ENCODE data around the gene FBXW12.
"Not testable (repeated sequence)": the region's sequence is repeated elsewhere in the genome, so short reads cannot be mapped to it uniquely, and the experiment has no call there.

The FBXW12 gene

DNA sequence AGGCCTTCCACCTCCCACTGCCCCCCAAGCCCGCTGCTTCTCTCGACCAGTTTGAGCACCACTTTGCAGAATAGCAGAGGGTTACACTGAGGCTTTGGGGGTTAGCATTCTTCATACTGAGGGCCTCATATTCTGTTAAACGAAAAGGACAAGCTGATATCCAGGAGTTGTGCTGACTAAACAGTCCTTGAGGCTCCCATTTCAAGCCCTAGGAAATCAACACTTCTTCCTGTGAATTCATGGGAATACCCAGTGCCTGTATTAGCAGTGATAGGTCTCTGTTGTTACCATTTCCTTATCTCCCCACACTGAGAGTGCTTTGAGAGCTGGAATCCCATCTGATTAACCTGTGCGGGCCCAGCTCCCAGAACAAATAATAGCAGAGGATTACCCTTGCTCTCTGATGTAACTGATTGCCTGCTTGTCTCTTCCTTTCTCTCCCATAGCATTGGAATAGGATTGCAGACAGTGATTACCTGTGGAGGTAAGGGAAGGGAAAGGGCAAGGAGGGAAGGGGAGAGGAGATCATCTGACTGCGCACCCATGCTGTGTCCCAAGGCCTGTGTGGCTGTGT lies 930 bp downstream of the FBXW12 start:
- no peak for DNase-seq (ENCODE audit: low spot score)

DNA sequence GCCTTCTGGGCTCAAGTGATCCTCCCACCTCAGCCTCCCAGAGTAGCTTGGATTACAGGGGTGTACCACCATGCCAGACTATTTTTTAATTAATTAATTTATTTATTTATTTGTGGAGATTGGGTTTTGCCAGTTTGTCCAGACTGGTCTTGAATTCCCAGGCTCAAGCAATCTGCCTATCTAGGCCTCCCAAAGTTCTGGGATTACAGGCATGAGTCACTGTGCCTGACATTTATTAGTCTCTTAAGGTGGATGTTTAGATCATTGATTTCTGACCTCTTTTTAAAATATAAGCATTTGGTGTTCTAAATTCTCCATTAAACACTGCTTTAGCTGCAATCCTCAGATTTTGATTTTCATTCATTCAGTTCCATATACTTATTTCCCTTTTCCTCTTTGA lies 15.6 kb downstream of the FBXW12 start:
- no peak for DNase-seq (ENCODE audit: low spot score)

DNA sequence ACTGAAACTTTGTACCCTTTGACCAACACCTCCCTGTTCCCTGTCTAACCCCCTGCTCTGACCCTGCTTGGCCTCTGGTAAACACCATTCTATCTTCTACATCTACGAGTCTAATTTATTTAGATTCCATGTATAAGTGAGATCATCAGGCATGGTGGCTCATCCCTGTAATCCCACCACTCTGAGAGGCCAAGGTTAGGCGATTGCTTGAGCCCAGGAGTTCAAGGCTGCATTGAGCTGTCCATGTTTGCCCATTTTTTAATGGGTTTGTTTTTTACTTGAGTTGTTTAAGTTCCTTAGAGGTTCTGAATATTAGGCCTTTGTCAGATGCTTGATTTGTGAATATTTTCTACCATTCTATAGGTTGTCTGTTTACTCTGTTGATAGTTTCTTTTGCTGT lies 16.9 kb downstream of the FBXW12 start:
- DNase-seq (ENCODE audit: low spot score) = no peak

DNA sequence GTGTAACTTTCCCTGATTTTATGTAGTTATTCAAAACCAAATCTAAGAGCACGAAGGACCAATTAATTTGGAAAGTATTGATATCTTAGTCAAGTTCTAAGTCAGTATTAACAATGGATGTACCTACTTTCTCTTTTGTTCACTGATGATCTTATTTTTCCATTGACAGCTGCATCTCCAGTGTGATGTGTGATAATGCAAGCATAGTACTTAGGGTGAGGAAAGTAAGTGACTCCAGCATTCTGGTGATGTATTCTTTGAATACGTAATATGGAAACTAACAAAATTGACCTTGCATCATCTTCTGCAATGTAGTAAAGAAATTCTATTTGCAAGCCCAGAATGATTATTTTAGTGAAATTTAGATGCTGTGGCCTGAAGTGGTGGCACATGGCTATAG lies 22.4 kb downstream of the FBXW12 start:
- no peak for DNase-seq (ENCODE audit: low spot score)

DNA sequence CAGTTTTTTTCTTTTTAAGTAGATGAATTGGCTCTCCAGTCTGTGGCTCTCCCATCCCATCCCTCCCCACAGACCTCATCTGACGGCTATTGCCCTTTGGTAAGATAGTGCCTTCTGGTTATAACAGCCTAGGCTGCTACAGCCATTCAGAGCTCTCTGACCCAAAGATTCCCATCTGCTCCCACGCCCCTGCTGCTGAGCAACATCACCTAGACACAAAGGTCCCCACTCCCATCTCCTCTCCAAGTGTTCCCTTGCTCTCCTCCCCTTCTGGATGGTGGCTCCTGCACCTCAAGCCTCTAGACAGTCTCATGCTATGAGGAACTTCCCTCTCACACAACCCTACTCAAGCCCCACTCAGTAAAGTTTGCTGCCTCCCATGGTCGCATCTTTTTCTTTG lies 23.7 kb downstream of the FBXW12 start:
- no peak for DNase-seq (ENCODE audit: low spot score)

DNA sequence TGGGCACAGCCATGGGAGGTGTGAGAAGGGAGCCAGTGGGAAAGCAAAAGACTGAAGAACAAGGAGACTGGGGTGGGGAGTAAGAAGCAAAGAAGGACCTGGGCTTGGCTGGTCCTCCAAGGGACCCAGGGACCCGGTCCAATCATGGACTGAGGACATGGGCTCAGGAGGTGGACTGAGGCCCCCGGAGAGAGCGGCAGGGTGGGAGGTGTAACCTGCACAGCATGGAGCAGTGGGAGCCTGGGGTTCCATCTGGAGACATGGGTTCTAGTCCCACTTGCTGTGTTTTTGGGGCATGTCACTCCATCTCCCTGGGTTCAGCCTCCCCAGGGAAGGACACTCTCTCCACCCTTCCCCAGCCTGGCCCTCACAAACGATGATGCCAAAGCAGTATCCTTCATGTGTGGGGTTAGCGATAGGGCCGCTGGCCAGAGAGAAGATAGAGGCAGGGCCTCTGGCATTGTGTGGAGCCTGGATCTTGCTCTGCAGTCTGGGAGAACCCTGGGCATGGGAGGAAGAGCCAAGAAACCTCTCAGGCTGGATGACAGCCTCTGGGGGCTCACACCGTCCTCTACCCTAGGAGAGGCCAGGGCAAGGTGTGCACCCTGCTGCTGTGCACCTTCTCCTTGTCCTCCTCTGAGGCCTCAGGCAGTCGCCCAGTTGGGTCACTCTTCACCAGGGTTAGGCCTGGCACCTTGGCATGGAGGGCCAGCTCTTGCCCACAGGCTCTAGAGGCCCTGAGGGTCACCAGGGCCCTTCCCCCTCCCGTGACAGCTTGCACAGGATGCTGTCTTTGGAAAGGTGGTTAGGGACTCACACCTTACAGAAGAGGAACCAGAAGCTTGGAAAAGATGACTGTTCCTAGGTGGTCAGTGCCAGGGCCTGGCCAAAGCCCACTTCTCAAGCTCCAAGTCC lies 26.0 kb downstream of the FBXW12 start:
- peak; percentile 7 for DNase-seq (ENCODE audit: low spot score)

DNA sequence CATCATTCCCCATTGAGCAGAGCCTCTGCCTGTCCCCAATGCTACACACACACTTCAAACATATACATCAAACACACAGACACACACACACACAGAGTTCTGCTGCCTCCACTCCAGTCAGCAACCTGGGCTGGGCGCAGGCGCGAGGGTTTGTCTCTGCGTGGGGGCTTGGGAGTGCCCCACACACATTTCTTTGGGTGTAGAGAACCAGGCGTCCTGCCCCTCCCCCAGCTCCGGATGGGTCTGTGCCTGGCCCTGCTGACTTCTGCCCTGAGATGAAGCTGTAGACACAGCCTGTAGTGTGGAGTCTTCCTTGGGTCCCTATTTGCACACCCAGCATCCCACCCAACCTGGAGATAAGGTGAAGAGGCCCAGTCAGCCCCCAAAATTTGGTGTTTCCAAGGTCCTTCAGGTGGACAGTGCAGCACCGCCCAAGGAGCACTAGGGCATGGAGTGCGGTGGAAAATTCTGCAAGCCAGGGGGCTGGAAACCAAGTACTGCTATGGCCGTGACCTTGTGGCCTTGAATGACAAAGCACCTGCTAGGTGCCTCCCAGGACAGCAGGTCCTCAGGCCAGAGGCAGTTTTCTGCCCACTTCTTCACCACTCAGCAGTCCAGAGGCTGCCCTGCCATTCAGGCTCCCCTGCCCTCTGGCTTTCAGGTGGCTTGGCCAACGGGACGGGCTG lies 26.8 kb downstream of the FBXW12 start:
- DNase-seq (ENCODE audit: low spot score) = no peak

DNA sequence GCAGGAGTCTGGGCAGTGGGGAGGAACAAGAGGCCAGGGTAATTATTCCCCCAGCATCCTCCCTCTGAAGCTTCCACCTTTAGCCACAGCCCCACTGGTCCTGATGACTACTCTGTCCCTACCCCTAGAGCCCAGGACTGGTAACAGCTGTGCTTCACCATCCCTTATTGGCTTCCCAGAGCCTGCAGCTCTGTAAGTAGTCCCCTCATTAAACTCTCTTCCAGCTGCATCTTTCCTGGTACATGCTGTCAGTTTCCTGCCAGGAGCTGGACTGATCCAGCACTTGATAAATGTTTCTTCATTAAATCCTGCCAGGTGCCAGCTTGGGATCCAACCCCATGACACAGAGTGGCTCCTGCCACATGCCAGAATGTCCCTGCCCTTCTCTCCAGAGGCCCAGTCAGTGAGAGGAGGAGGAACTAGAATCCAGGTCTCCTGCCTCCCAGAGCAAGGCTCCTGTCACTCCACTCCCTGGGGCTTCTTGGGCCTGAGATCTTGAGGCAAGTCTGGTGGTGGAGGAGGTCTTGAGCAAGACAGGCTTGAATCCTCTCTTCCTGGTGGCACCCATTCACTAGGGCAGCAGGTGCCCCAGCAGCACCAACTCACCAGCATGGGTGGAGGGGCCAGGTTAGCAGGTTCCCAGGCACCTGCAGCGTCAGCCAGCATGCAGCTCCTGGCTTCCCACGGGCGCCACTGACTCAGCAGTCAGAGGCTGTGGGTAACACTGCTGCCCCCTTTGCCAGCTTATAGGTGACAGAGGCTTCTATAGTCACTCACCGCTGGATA lies 27.6 kb downstream of the FBXW12 start:
- peak; percentile 5 for DNase-seq (ENCODE audit: low spot score)

DNA sequence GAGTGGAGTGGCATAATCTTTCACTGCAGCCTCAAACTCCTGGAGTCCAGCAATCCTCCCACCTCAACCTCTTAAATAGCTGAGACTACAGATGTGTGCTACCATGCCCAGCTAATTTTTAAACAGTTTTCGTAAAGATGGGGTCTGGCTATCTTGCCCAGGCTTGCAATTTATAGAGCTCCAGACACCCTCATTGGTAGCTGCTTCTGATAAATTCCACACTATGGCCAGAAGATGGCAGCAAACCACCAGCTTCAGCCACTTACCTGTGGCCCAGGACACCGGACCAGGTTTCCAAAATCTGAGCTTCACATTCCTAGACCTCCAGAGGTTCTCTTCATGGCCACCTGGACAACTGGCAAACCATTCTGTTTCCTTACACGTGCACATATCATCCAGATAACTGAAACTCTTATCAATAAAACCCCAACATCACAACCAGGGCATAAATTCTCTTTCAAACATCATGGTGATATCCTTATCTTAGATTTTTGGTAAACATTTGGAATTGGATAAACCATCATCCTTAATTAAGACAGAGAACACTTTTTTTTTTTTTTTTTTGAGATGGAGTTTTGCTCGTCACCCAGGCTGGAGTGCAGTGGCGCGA lies 28.9 kb downstream of the FBXW12 start:
- peak; percentile 73 for DNase-seq (ENCODE audit: low spot score)

DNA sequence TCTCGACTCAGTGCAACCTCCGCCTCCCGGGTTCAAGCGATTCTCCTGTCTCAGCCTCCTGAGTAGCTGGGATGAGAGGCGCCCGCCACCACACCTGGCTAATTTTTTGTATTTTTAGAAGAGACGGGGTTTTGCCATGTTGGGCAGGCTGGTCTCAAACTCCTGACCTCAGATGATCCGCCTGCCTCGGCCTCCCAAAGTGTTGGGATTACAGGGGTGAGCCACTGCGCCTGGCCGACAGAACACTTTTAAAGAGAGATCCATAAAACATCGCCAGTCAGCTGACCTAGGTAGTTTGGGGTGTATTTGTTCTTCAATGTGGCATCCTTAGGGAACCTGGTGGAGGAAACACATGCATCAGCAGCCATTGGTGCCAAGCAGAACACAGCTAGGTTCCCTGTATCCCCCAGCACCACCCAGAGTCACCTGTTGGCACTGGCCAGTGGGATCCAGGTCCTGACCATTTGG lies 29.4 kb downstream of the FBXW12 start:
- not testable (repeated sequence) for DNase-seq (ENCODE audit: low spot score)

DNA sequence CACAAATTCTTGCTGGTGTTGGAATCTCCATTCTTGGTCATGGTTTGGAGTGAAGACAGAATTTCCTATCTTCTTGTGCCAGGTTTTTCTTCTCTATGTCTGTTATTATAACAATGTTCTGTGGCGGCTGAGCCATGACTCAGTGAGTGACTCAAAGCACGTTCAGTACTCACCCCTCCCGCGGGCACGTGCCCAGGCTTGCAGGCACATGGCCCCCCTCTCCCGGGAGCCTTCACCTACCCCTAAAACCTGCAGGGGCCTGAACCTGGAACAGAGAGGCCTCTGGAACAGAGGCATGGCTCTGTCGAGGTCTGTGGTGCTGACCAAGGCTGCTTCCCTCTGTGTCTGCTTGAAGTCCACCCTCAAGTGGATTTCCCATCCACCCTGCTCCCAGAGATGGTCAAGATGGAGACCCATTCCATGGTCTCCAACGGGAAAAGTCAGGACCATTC lies 30.3 kb downstream of the FBXW12 start:
- peak; percentile 96 for DNase-seq (ENCODE audit: low spot score)

DNA sequence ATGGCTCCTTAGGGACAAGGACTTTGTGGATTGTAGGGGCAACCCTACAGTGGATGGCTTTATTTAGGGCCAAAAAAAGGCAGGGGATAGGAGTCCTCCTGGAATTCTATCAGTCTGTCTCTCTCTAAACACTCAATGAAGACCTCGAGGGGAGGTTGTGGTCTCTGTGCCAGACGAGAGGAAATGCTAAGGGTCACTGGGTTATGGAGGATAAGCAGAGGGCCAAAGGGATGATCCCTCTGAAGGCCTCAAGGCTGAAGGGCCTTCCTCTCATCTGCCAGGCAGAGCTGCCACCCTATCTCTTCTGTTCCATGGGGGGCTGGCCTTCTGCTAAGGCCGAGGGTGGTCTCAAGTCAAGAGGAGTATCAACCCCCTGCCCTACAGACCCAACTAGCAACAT lies 30.9 kb downstream of the FBXW12 start:
- no peak for DNase-seq (ENCODE audit: low spot score)

DNA sequence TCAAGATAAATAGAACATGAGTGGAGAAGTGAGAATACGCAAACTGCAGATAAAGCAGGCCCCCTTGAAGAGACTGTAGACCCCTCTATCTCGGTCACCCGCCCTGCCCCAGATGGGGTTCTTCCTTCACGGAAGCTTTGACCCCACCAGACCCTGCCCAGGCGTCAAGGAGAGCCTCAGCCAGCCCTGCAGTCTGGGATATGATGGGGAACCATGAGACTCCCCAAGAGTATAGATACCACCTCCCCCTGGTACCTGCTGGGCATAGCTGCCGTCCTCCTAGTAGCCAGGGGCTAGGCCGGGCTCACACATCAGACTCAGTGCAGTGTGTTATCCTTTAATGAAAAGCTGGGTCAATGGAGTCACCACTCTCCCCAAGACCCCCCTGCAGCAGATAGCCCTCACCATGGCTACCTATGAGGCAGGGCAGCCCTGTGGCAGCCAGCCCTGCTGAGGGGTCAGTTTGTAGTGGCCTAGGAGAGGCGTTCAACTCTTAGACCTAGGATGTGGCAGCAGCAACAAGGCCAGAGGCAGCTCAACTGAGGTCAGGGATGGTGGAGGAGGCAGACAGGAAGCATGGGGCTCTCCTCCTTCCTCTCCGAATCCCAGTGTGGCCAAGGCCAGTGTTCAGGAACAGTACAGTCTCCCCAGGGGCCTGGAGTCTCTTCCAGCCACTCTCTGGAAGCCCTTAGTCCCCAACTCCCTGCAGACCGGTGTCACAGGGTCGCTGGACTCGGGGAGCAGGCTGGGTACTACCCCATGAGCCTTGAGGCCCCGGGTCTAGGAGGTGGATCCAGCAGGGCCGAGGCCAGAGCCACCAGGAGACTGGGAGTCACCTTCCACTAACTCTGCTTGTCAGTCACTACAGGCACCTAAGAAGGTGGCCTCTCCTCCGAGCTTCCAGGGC lies 31.8 kb downstream of the FBXW12 start:
- DNase-seq (ENCODE audit: low spot score) = no peak

DNA sequence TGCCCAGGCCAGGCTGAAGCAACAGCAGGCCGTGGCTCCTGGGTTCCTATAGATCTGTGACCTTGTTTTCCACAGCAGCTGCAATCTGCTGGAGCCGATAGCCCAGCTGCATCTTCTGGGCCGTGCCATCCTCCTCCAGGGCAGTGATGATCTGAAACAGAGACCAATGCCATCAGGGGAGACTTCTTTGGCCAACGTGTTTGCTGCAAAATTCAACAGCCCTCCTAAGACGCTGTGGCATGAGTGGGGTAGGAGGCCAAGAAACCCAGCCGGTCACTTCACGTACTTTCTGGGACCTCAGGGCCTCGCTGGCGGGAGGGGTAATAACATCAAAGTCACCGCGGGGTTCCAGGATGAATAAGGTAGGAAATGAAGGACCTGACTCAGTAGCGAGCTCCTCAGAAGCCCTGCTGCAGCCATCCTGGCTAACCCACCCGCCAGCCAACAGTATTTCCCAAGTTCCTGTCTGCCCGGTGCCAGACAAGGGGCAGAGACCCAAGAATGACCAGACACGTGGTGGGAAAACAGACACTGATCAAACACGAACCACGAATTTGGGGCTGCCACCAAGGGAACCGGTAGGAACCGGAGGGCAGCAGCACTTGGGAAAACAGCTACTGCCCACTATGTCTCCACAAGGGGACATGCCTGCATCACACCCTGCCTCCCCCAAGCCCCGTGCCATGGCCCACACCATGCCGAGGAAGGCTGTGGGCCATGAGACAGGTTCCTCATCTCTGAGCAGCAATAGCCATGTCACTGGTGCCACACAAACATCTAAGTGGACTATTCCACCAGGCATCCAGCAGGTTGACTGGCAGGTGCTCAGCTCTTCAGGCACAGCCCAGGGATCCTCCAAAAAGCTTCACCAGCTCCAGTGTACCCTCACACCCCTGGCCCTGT lies 32.7 kb downstream of the FBXW12 start:
- DNase-seq (ENCODE audit: low spot score) = no peak

DNA sequence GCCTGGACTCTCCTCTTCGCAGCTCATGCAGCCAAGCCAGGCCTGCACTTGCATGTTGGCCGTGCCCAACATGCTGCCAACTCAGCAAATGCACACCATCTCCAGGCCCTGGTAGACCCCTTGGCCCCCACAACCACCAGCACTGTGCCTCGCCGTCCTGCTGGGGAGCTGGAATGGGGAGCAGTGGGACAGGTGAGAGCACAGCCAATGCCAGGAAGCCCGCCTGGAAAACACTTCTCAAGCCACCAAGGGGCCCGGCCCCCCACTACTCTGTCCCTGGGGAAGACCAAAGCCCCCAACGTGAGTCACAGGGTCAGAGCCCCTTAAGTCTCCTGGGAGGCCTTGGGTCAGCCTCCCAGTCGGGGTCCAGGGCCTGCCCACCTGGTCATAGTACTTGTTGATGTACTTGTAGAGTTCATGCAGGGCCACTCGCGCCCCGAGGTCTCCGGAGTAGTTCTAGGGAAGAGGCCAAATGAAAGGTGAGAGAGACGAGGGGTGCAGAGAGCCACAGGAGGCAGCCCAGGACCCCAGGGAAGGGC lies 33.4 kb downstream of the FBXW12 start:
- no peak for DNase-seq (ENCODE audit: low spot score)

DNA sequence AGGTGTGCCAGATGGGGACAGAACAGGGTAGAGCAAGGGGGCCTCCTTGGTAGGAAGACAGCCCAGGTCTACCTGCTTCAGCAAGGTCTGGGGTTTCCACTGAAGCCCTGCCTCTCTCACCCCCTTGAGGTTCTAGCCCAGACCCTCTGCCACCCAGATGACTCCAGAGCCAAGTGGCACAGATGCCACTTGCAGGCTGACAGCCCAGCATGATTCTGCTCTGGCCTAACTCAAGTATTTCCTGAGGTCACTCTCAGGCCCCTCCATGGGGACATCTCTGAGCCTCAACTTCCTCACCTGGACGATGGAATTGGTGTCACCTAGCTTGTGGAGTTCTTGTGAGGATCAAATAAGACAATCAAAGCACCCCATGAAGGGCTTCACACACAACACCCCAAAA lies 34.0 kb downstream of the FBXW12 start:
- DNase-seq (ENCODE audit: low spot score) = no peak

DNA sequence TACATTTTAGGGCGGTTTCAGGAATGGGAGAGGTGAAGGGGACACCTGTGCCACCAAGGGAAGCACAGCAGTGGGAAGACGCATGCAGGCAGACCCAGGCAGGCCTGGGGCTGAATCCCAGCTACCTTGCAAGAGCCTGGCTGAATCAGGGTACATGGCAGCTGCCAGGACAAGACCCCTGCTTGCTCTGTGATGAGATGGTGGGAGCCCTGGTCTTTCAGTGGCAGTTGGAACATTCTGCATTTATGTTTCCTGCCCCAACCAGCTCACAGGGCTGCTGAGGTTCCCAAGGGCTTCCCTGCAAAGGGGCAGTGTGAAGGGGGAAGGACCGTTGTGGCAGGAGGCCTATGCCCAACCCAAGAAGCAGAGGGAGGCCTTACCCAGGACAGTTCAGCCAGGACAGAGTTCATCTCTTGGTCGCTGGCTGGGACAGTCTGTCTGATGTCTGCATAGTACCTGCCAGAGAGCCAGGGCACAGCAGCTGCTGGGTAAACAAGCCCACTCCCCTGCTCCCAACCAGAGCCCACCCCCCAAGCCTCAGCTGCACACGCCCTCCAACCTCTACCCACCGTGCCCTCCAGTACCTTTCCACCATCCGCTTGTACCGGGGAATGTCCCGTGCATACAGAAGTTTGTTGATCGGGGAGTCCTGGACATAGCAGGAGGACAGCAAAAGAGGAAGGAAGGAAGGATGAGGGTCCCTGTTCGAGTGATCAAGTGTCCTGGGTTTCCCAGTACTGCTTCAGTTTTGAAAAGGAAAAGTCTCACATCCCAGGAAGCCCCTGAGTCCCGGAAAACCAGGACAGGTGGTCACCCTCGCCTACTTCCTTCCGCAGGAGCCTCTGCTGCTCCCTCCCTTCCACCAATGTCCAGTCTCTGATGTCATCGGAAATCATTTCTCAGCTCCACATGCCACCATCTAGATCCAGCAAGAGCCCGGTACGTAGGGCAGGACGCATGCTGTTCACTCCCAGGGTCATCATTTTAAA lies 34.7 kb downstream of the FBXW12 start:
- no peak for DNase-seq (ENCODE audit: low spot score)

DNA sequence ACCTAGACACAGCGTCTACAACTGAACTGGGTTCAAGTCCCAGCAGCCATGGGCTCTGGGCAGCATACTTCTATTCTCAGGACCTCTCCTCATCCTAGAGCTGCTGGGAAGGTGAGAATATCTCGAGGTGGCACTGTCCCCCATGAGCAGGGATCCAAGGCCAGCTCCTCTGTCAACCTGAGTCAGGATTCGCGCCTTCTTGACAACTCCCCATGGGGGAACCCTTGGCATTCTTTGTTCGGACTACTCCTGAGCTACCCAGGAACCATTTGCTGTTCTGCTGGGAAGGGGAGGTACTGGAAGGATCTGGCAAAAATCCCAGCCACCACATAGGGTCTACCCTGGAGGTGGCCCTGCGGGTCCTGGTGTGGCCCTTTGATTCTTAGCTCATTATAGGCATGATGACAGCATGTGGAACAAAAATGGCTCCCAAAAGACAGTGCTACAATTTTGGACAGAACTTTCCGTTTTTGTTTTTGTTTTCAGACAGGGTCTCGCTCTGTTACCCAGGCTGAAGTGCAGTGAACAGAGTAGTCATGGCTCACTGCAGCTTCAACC lies 35.6 kb downstream of the FBXW12 start:
- no peak for DNase-seq (ENCODE audit: low spot score)

Data from AG20443 (cell line).